K562 (cell line): ENCODE data around the gene ACAP2.

Source experiments
- DMBX1 ChIP-seq: fragments of 250-450 bp; sonication (Bioruptor Pico); IDR thresholded peaks from 2 replicates; pipeline ENCODE4 v1.8.0; 2022; ENCODE audit warnings: inconsistent platforms, mild to moderate bottlenecking, moderate library complexity, borderline replicate concordance
- IRF2 ChIP-seq: sonication (generic); formaldehyde crosslinking; IDR thresholded peaks from 2 replicates; pipeline ENCODE4 v1.8.1; 2022; ENCODE audit warnings: mild to moderate bottlenecking, missing genetic modification reagents
- KDM2B ChIP-seq: fragments of 250-450 bp; sonication (Bioruptor Pico); IDR thresholded peaks from 2 replicates; pipeline ENCODE4 v1.8.0; 2021; ENCODE audit warnings: mild to moderate bottlenecking, moderate library complexity
- RFX5 ChIP-seq: IDR thresholded peaks from 2 replicates; pipeline ENCODE4 v1.6.1; 2011; ENCODE audit warnings: low read depth, mild to moderate bottlenecking, improper control_type of control experiment, low read length
- SREBF1 ChIP-seq: fragments of 150-350 bp; IDR thresholded peaks from 2 replicates; pipeline ENCODE4 v1.6.1; 2014; ENCODE audit warnings: antibody characterized with exemption, low read depth, low read length, borderline replicate concordance
- TF ChIP-seq, protein P1 (sequence below), 3 experiments: IDR thresholded peaks in 2 of 3; conservative IDR thresholded peaks in 1 of 3; 2 replicates each; pipeline ENCODE4 v1.5.1; 2011 to 2012; ENCODE audit warnings: low read length in 3 of 3, mild to moderate bottlenecking in 3 of 3, control low read depth in 2 of 3, improper control_type of control experiment in 1 of 3, inconsistent platforms in 1 of 3, low read depth in 1 of 3, mixed read lengths in 1 of 3, moderate library complexity in 1 of 3; ENCODE audit not compliant: insufficient read depth in 2 of 3
- TF ChIP-seq, protein P2 (sequence below): sonication (generic); formaldehyde crosslinking; IDR thresholded peaks from 2 replicates; pipeline ENCODE4 v1.8.0; 2022; ENCODE audit warnings: missing genetic modification reagents, mild to moderate bottlenecking, borderline replicate concordance
- TF ChIP-seq, protein P3 (sequence below): fragments of 250-450 bp; sonication (Bioruptor Pico); IDR thresholded peaks from 2 replicates; pipeline ENCODE4 v1.4.0; 2020; ENCODE audit warnings: mild to moderate bottlenecking, moderate library complexity, borderline replicate concordance
- TF ChIP-seq, protein P4 (sequence below): fragments of 450-650 bp; IDR thresholded peaks from 2 replicates; pipeline ENCODE4 v1.6.1; 2016; ENCODE audit warnings: borderline replicate concordance
- TF ChIP-seq, protein P5 (sequence below): sonication (generic); formaldehyde crosslinking; IDR thresholded peaks from 2 replicates; pipeline ENCODE4 v1.8.0; 2022; ENCODE audit warnings: mild to moderate bottlenecking, missing genetic modification reagents, borderline replicate concordance

DNA sequence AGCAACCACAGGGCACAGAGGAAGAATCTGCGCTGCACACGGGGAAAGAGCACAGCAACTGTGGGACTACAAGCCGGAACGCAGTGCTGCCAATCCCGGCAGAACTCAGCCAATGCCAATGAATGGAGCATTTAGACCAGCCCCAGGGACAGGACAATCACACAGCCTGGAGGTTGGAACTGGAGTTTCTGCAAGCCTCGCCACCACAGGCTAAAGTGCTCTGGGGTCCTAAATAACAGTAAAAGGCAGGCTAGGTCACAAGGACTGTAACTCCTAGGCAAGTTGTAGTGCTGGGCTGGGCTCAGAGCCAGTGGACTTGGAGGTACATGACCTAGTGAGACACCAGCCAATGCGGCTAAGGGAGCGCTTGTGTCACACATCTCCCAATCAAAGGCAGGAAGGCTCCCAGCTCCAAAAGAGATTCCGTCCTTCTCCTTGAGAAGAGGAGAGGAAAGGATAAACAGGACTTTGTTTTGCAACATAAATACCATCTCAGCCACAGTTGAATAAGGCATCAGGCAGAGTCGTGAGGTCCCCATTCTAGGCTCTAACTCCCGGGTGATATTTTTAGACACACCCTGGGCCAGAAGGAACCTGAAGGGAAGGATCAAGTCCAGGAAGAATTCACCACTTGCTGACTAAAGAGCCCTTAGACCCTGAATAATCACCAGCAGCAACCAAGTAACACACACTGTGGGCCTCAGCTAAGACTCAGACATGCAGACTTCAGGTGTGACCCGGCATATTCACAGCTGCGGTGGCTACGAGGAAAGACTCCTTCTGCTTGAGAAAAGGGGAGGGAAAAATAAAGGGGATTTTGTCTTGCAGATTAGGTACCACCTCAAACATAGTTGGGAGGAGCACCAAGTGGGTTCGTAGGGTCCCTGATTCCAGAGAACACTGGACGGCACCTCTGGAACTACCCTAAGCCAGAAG, 86.4 kb downstream of the ACAP2 start:
- TF ChIP-seq, protein P1, sequence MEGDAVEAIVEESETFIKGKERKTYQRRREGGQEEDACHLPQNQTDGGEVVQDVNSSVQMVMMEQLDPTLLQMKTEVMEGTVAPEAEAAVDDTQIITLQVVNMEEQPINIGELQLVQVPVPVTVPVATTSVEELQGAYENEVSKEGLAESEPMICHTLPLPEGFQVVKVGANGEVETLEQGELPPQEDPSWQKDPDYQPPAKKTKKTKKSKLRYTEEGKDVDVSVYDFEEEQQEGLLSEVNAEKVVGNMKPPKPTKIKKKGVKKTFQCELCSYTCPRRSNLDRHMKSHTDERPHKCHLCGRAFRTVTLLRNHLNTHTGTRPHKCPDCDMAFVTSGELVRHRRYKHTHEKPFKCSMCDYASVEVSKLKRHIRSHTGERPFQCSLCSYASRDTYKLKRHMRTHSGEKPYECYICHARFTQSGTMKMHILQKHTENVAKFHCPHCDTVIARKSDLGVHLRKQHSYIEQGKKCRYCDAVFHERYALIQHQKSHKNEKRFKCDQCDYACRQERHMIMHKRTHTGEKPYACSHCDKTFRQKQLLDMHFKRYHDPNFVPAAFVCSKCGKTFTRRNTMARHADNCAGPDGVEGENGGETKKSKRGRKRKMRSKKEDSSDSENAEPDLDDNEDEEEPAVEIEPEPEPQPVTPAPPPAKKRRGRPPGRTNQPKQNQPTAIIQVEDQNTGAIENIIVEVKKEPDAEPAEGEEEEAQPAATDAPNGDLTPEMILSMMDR (IDR thresholded peaks at IDR 0.05 in 2 of 3, conservative IDR thresholded peaks at IDR 0.05 in 1 of 3; ENCODE audit: insufficient read depth in 2 of 3, low read depth in 1 of 3, low read length in 3 of 3) = no peak
- TF ChIP-seq RFX5 = no peak
- TF ChIP-seq SREBF1 = no peak
- TF ChIP-seq, protein P2, sequence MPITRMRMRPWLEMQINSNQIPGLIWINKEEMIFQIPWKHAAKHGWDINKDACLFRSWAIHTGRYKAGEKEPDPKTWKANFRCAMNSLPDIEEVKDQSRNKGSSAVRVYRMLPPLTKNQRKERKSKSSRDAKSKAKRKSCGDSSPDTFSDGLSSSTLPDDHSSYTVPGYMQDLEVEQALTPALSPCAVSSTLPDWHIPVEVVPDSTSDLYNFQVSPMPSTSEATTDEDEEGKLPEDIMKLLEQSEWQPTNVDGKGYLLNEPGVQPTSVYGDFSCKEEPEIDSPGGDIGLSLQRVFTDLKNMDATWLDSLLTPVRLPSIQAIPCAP = no peak
- no peak for TF ChIP-seq DMBX1
- TF ChIP-seq, protein P3, sequence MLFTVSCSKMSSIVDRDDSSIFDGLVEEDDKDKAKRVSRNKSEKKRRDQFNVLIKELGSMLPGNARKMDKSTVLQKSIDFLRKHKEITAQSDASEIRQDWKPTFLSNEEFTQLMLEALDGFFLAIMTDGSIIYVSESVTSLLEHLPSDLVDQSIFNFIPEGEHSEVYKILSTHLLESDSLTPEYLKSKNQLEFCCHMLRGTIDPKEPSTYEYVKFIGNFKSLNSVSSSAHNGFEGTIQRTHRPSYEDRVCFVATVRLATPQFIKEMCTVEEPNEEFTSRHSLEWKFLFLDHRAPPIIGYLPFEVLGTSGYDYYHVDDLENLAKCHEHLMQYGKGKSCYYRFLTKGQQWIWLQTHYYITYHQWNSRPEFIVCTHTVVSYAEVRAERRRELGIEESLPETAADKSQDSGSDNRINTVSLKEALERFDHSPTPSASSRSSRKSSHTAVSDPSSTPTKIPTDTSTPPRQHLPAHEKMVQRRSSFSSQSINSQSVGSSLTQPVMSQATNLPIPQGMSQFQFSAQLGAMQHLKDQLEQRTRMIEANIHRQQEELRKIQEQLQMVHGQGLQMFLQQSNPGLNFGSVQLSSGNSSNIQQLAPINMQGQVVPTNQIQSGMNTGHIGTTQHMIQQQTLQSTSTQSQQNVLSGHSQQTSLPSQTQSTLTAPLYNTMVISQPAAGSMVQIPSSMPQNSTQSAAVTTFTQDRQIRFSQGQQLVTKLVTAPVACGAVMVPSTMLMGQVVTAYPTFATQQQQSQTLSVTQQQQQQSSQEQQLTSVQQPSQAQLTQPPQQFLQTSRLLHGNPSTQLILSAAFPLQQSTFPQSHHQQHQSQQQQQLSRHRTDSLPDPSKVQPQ = no peak
- TF ChIP-seq, protein P4, sequence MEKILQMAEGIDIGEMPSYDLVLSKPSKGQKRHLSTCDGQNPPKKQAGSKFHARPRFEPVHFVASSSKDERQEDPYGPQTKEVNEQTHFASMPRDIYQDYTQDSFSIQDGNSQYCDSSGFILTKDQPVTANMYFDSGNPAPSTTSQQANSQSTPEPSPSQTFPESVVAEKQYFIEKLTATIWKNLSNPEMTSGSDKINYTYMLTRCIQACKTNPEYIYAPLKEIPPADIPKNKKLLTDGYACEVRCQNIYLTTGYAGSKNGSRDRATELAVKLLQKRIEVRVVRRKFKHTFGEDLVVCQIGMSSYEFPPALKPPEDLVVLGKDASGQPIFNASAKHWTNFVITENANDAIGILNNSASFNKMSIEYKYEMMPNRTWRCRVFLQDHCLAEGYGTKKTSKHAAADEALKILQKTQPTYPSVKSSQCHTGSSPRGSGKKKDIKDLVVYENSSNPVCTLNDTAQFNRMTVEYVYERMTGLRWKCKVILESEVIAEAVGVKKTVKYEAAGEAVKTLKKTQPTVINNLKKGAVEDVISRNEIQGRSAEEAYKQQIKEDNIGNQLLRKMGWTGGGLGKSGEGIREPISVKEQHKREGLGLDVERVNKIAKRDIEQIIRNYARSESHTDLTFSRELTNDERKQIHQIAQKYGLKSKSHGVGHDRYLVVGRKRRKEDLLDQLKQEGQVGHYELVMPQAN = no peak
- TF ChIP-seq, protein P5, sequence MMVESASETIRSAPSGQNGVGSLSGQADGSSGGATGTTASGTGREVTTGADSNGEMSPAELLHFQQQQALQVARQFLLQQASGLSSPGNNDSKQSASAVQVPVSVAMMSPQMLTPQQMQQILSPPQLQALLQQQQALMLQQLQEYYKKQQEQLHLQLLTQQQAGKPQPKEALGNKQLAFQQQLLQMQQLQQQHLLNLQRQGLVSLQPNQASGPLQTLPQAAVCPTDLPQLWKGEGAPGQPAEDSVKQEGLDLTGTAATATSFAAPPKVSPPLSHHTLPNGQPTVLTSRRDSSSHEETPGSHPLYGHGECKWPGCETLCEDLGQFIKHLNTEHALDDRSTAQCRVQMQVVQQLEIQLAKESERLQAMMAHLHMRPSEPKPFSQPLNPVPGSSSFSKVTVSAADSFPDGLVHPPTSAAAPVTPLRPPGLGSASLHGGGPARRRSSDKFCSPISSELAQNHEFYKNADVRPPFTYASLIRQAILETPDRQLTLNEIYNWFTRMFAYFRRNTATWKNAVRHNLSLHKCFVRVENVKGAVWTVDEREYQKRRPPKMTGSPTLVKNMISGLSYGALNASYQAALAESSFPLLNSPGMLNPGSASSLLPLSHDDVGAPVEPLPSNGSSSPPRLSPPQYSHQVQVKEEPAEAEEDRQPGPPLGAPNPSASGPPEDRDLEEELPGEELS (CRISPR knock-in tag) = no peak
- TF ChIP-seq IRF2 (CRISPR knock-in tag) = no peak
- TF ChIP-seq KDM2B (CRISPR knock-in tag) = no peak
